H1 (cell line): ENCODE data around the gene BCLAF3. TPM values are rescaled to one million over a fixed set of nuclear protein-coding genes. Genes with fewer than 3 reads are reported as not detected.

ENCODE experiments used
- CTCF ChIA-PET: fragments of 300-600 bp; sonication (Branson Sonifier 250); formaldehyde crosslinking; loops from one replicate; lab custom pipeline; 2021; ENCODE audit not compliant: partially characterized antibody; lab: Charles Lee
- POLR2A ChIA-PET: fragments of 300-600 bp; sonication (Branson Sonifier 250); formaldehyde crosslinking; loops from one replicate; lab custom pipeline; 2021; ENCODE audit warnings: inconsistent platforms; ENCODE audit not compliant: partially characterized antibody; lab: Charles Lee
- DNase-seq, 2 experiments: peaks; one replicate each; pipeline versions ENCODE4 v3.0.0 to v3.0.0-alpha.2; 2010 to 2022; ENCODE audit warnings: low spot score in 2 of 2, low read depth in 1 of 2, mixed read lengths in 1 of 2
- FAIRE-seq: peaks from 2 replicates; lab custom pipeline; 2011; peaks lifted over from hg19 to GRCh38; lab: Jason Lieb, UNC
- H2AFZ ChIP-seq: 2 replicates; pipeline ENCODE4 v1.8.1; 2012; ENCODE audit warnings: low read length, inconsistent platforms
- H2AK5ac ChIP-seq: 2 replicates; pipeline ENCODE4 v1.6.1; 2013; ENCODE audit warnings: low read depth, low read length
- H2BK120ac ChIP-seq: replicated peaks from 2 replicates; pipeline ENCODE3; 2013; ENCODE audit warnings: low read depth, low read length, inconsistent platforms
- H2BK12ac ChIP-seq: 2 replicates; pipeline ENCODE4 v1.6.1; 2013; ENCODE audit warnings: low read depth, low read length
- H2BK15ac ChIP-seq: 2 replicates; pipeline ENCODE4 v1.6.1; 2013; ENCODE audit warnings: low read length
- H2BK20ac ChIP-seq: 2 replicates; pipeline ENCODE4 v1.6.1; 2013; ENCODE audit warnings: low read length
- H2BK5ac ChIP-seq: 2 replicates; pipeline ENCODE4 v1.6.1; 2013; ENCODE audit warnings: low read depth, low read length
- H3K14ac ChIP-seq: 2 replicates; pipeline ENCODE4 v1.6.1; 2013; ENCODE audit warnings: inconsistent platforms; ENCODE audit not compliant: insufficient read length
- H3K18ac ChIP-seq: 2 replicates; pipeline ENCODE4 v1.6.1; 2013; ENCODE audit warnings: low read length; ENCODE audit errors: extremely low read depth
- H3K23ac ChIP-seq: 2 replicates; pipeline ENCODE4 v1.6.1; 2013; ENCODE audit warnings: inconsistent platforms; ENCODE audit not compliant: insufficient read length
- H3K23me2 ChIP-seq: 2 replicates; pipeline ENCODE4 v1.6.1; 2013; ENCODE audit warnings: low read depth, low read length
- H3K27ac ChIP-seq: 2 replicates; pipeline ENCODE4 v1.6.1; 2011; ENCODE audit warnings: low read depth, low read length, inconsistent platforms
- H3K27me3 ChIP-seq, 4 experiments: replicated peaks in 1 of 4; 1 replicate in 1 of 4; 2 replicates in 3 of 4; pipeline versions ENCODE4 v1.6.1 to v1.8.1; 2011 to 2013; ENCODE audit warnings: low read length in 3 of 4, mild to moderate bottlenecking in 3 of 4, inconsistent platforms in 2 of 4, mixed read lengths in 2 of 4, moderate library complexity in 1 of 4; ENCODE audit not compliant: control insufficient read depth in 3 of 4, insufficient read depth in 3 of 4; ENCODE audit errors: extremely low read depth in 1 of 4
- H3K36me3 ChIP-seq, 4 experiments: 2 replicates each; pipeline versions ENCODE4 v1.6.1 to v1.8.1; 2011 to 2013; ENCODE audit warnings: mild to moderate bottlenecking in 4 of 4, low read length in 3 of 4, moderate library complexity in 2 of 4, control low read depth in 1 of 4, inconsistent platforms in 1 of 4; ENCODE audit not compliant: insufficient read depth in 4 of 4, control insufficient read depth in 2 of 4
- H3K4ac ChIP-seq: replicated peaks from 2 replicates; pipeline ENCODE3; 2013; ENCODE audit warnings: low read length, low read depth, mixed read lengths, inconsistent platforms; ENCODE audit not compliant: insufficient read length
- H3K4me1 ChIP-seq, 4 experiments: replicated peaks in 1 of 4; 1 replicate in 1 of 4; 2 replicates in 3 of 4; pipeline versions ENCODE4 v1.6.1 to v1.8.1; 2011 to 2013; ENCODE audit warnings: low read length in 3 of 4, inconsistent platforms in 2 of 4, mixed read lengths in 1 of 4; ENCODE audit not compliant: insufficient read depth in 4 of 4, control insufficient read depth in 3 of 4
- H3K4me2 ChIP-seq, 2 experiments: 2 replicates each; pipeline versions ENCODE4 v1.6.1 to v1.8.1; 2011 to 2013; ENCODE audit warnings: low read depth in 2 of 2, low read length in 2 of 2, control low read depth in 1 of 2, inconsistent platforms in 1 of 2, mild to moderate bottlenecking in 1 of 2; ENCODE audit not compliant: insufficient read depth in 1 of 2
- H3K4me3 ChIP-seq, 4 experiments: fragments of 200-600, 300-600 bp in 1 of 4; sonication (generic), shearing (Covaris generic), sonication (Bioruptor Twin) in 1 of 4; 2 replicates each; pipeline versions ENCODE4 v1.5.1 to v1.8.1; 2011 to 2016; ENCODE audit warnings: low read length in 4 of 4, low read depth in 3 of 4, control low read depth in 2 of 4, inconsistent platforms in 2 of 4, mild to moderate bottlenecking in 2 of 4, mixed read lengths in 1 of 4, moderate library complexity in 1 of 4; ENCODE audit not compliant: insufficient read depth in 2 of 4; ENCODE audit errors: extremely low read depth in 1 of 4
- H3K56ac ChIP-seq: replicated peaks from 2 replicates; pipeline ENCODE3; 2013; ENCODE audit warnings: low read depth, mild to moderate bottlenecking, mixed read lengths, low read length, inconsistent platforms; ENCODE audit not compliant: insufficient read length
- H3K79me1 ChIP-seq: 2 replicates; pipeline ENCODE4 v1.6.1; 2013; ENCODE audit warnings: low read depth, low read length, control low read depth
- H3K79me2 ChIP-seq, 2 experiments: 2 replicates each; pipeline versions ENCODE4 v1.6.1 to v1.8.1; 2012 to 2013; ENCODE audit warnings: low read length in 2 of 2, mild to moderate bottlenecking in 2 of 2, inconsistent platforms in 1 of 2; ENCODE audit not compliant: insufficient read depth in 2 of 2, control insufficient read depth in 1 of 2
- H3K9ac ChIP-seq, 4 experiments: replicated peaks in 1 of 4; 1 replicate in 1 of 4; 2 replicates in 3 of 4; pipeline versions ENCODE4 v1.6.1 to v1.8.1; 2011 to 2013; ENCODE audit warnings: low read depth in 3 of 4, low read length in 3 of 4, control low read depth in 2 of 4, mild to moderate bottlenecking in 2 of 4, moderate library complexity in 2 of 4, inconsistent platforms in 1 of 4; ENCODE audit errors: extremely low read depth in 1 of 4
- H3K9me3 ChIP-seq, 2 experiments: 2 replicates each; pipeline versions ENCODE4 v1.6.1 to v1.8.1; 2012 to 2013; ENCODE audit warnings: mild to moderate bottlenecking in 2 of 2, moderate library complexity in 2 of 2, control low read depth in 1 of 2, inconsistent platforms in 1 of 2, low read depth in 1 of 2, low read length in 1 of 2, mixed read lengths in 1 of 2; ENCODE audit not compliant: insufficient read depth in 2 of 2
- H4K20me1 ChIP-seq, 2 experiments: replicated peaks in 1 of 2; 2 replicates each; pipeline versions ENCODE3 to v1.8.1; 2011 to 2013; ENCODE audit warnings: inconsistent platforms in 2 of 2, low read length in 2 of 2, mild to moderate bottlenecking in 1 of 2; ENCODE audit not compliant: insufficient read depth in 2 of 2, control insufficient read depth in 1 of 2
- H4K5ac ChIP-seq: 2 replicates; pipeline ENCODE4 v1.6.1; 2013; ENCODE audit warnings: low read length, low read depth, mixed read lengths, inconsistent platforms; ENCODE audit not compliant: insufficient read length
- H4K8ac ChIP-seq: 2 replicates; pipeline ENCODE4 v1.8.0; 2013; ENCODE audit warnings: mild to moderate bottlenecking, moderate library complexity, low read length, inconsistent platforms; ENCODE audit not compliant: insufficient read depth; ENCODE audit errors: extremely low read depth
- H4K91ac ChIP-seq: replicated peaks from 2 replicates; pipeline ENCODE3; 2013; ENCODE audit warnings: low read length, mixed read lengths, inconsistent platforms; ENCODE audit not compliant: insufficient read length
- ATF2 ChIP-seq: IDR thresholded peaks from 2 replicates; pipeline ENCODE4 v1.6.1; 2012; ENCODE audit warnings: low read length, inconsistent platforms
- BACH1 ChIP-seq: IDR thresholded peaks from 2 replicates; pipeline ENCODE4 v1.6.1; 2012; ENCODE audit warnings: low read length, improper control_type of control experiment
- BRCA1 ChIP-seq: IDR thresholded peaks from 2 replicates; pipeline ENCODE4 v1.6.1; 2012; ENCODE audit warnings: low read depth, low read length, improper control_type of control experiment
- CREB1 ChIP-seq: IDR thresholded peaks from 2 replicates; pipeline ENCODE4 v1.6.1; 2012; ENCODE audit warnings: inconsistent platforms
- CTBP2 ChIP-seq: IDR thresholded peaks from 2 replicates; pipeline ENCODE4 v1.7.0; 2011; ENCODE audit warnings: borderline replicate concordance, mild to moderate bottlenecking, moderate library complexity, mixed read lengths, low read length; ENCODE audit not compliant: insufficient read depth, insufficient read length
- KDM4A ChIP-seq: IDR thresholded peaks from one replicate; pipeline ENCODE4 v1.7.1; 2012; ENCODE audit warnings: low read depth, mild to moderate bottlenecking, moderate library complexity, low read length, inconsistent platforms; ENCODE audit not compliant: severe bottlenecking
- MAFK ChIP-seq: IDR thresholded peaks from 2 replicates; pipeline ENCODE4 v1.6.1; 2012; ENCODE audit warnings: low read depth, mild to moderate bottlenecking, improper control_type of control experiment, low read length
- YY1 ChIP-seq: IDR thresholded peaks from 2 replicates; pipeline ENCODE4 v1.6.1; 2011; ENCODE audit warnings: low read depth, mild to moderate bottlenecking, low read length
- WGBS, 2 experiments: shearing (Covaris generic) in 1 of 2; methylation state at CpG; one replicate each; pipeline versions ENCODE4 v1.1.6 to v1.1.7; 2013 to 2015; ENCODE audit warnings: low lambda C conversion rate in 2 of 2, mixed read lengths in 2 of 2, inconsistent platforms in 1 of 2, low coverage in 1 of 2, missing lambda C conversion rate in 1 of 2; ENCODE audit not compliant: insufficient replicate concordance in 2 of 2, insufficient coverage in 1 of 2, insufficient read length in 1 of 2; ENCODE audit errors: extremely low coverage in 1 of 2, missing lambda C conversion rate in 1 of 2; 5-methylcytosine and 5-hydroxymethylcytosine counted together
- polyA plus RNA-seq, 7 experiments: library from polyadenylated mRNA; depleted of rRNA in 3 of 7; stranded (reverse) in 5 of 7; unstranded in 2 of 7; fragments of >200 nt in 5 of 7; fragments of 200-250 nt in 2 of 7; gene quantifications; 1 replicate in 5 of 7; 2 replicates in 1 of 7; 4 replicates in 1 of 7; pipeline versions ENCODE4 v1.2.1 to v1.2.3, GENCODE V29; 2011 to 2013; ENCODE audit warnings: missing spikeins in 2 of 7, mixed read lengths in 2 of 7
- total RNA-seq: library from RNA; stranded (reverse); fragmentation: NEBNext Ultra II Directional; extraction: Animal tissue kit (Norgen Biotek cat#: 25700); gene quantifications from 2 replicates; pipeline ENCODE4 v1.2.1, GENCODE V29; 2021

The BCLAF3 gene
- total and polyA plus RNA-seq, 2 of the 8 experiments (the other 6 are each of a cell fraction or from before 2014, with no cell fraction given) = 1.3 to 9.0 TPM

GRCh38 chrX:20016616-20016945 lies 25.7 kb upstream of the BCLAF3 start:
- no peak overlapping the region for H2BK15ac ChIP-seq
- WGBS, 2 experiments = 86% methylated on average over 2 of the region's 2 CpGs; no CpG with 5 or more reads in 1 of the 2 experiments
- no peak overlapping the region for H3K4ac ChIP-seq
- H3K79me2 ChIP-seq = no peaks in the 10 kb centered on the region
- POLR2A ChIA-PET = interaction anchor here (0.9 kb wide), 1 partner anchor 11 kb away, joined by 3 read pairs; no protein-coding TSS in a partner anchor
- no peak overlapping the region for H4K8ac ChIP-seq
- H3K27me3 ChIP-seq = no peaks in the 10 kb centered on the region
- no peak overlapping the region for H3K27ac ChIP-seq
- no peaks in the 10 kb centered on the region for H3K4me1 ChIP-seq
- TF ChIP-seq CREB1 (no peak), ATF2 (no peak), CTBP2 (no peak), MAFK (peak; percentile 29; the same call in 1 of the 2 replicates), YY1 (no peak), BACH1 (no peak), BRCA1 (no peak), KDM4A (no peak)
- TF ChIP-seq, all 59 proteins: peak for 1
- no peak overlapping the region for H3K18ac ChIP-seq
- no peak overlapping the region for H2BK12ac ChIP-seq
- no peak overlapping the region for H3K4me3 ChIP-seq
- FAIRE-seq = no peak
- no peak overlapping the region for H2AFZ ChIP-seq
- no peaks in the 10 kb centered on the region for H3K36me3 ChIP-seq
- H3K56ac ChIP-seq = no peak overlapping the region
- no peak overlapping the region for H2BK20ac ChIP-seq
- H4K5ac ChIP-seq = no peak overlapping the region
- no peak overlapping the region for H3K9ac ChIP-seq
- CTCF ChIA-PET = no interaction called here
- no peak overlapping the region for H2BK120ac ChIP-seq
- H3K9me3 ChIP-seq = no peaks in the 10 kb centered on the region
- no peaks in the 10 kb centered on the region for H3K23me2 ChIP-seq
- no peak overlapping the region for H3K14ac ChIP-seq
- H3K79me1 ChIP-seq = no peaks in the 10 kb centered on the region
- H2AK5ac ChIP-seq = no peak overlapping the region
- no peak overlapping the region for H3K23ac ChIP-seq
- H3K4me2 ChIP-seq = no peak overlapping the region
- no peaks in the 10 kb centered on the region for H4K20me1 ChIP-seq
- DNase-seq = no peak
- H4K91ac ChIP-seq = no peak overlapping the region
- H2BK5ac ChIP-seq = no peak overlapping the region
